Panc1 (cell line): Measurements from ENCODE around the gene DDX41. TPM values are rescaled to one million over a fixed set of nuclear protein-coding genes. Genes with fewer than 3 reads are reported as not detected.

Source experiments
- ATAC-seq: fragments of 200-7000 bp; cut with Tn5 transposase; 2 replicates; pipeline ENCODE4 v1.9.1; 2020; ENCODE audit warnings: mild to moderate bottlenecking, moderate library complexity
- BruUV-seq: library from RNA; stranded (reverse); fragments of 400-500 nt; replicated peaks from 2 replicates; lab custom pipeline; 2021; lab: Mats Ljungman, UMichigan
- CTCF ChIA-PET: fragments of 300-600 bp; sonication (Branson Sonifier 250); formaldehyde crosslinking; loops from one replicate; lab custom pipeline; 2022; ENCODE audit warnings: antibody characterized with exemption; lab: Charles Lee
- POLR2A ChIA-PET: fragments of 300-600 bp; sonication (Branson Sonifier 250); formaldehyde crosslinking; loops from one replicate; lab custom pipeline; 2022; ENCODE audit warnings: antibody characterized with exemption; lab: Charles Lee
- DNase-seq: peaks from one replicate; pipeline ENCODE4 v3.0.0-alpha.2; 2010; ENCODE audit warnings: low read depth, low spot score
- H3K27ac ChIP-seq: 2 replicates; pipeline ENCODE4 v1.5.1; 2011; ENCODE audit warnings: mild to moderate bottlenecking, low read length, inconsistent platforms
- H3K27me3 ChIP-seq: fragments of 200-500 bp; sonication (Bioruptor generic); 2 replicates; pipeline ENCODE4 v1.6.0; 2014; ENCODE audit warnings: low read length, inconsistent platforms; ENCODE audit not compliant: control insufficient read depth, insufficient read depth
- H3K36me3 ChIP-seq: fragments of 200-500 bp; sonication (Bioruptor generic); 2 replicates; pipeline ENCODE4 v1.5.1; 2014; ENCODE audit warnings: inconsistent platforms, mild to moderate bottlenecking, low read length, moderate library complexity; ENCODE audit not compliant: control insufficient read depth, insufficient read depth
- H3K4me1 ChIP-seq: 2 replicates; pipeline ENCODE4 v1.5.1; 2011; ENCODE audit warnings: inconsistent platforms, mild to moderate bottlenecking, low read length, moderate library complexity; ENCODE audit not compliant: control insufficient read depth, insufficient read depth
- H3K4me3 ChIP-seq, 2 experiments: 2 replicates each; pipeline ENCODE4 v1.5.1; 2011 to 2012; ENCODE audit warnings: low read depth in 2 of 2, low read length in 2 of 2, mild to moderate bottlenecking in 2 of 2, inconsistent platforms in 1 of 2, moderate library complexity in 1 of 2
- H3K9me3 ChIP-seq: fragments of 200-500 bp; sonication (Bioruptor generic); 2 replicates; pipeline ENCODE4 v1.5.1; 2014; ENCODE audit warnings: low read depth, mild to moderate bottlenecking, inconsistent platforms, low read length, moderate library complexity; ENCODE audit not compliant: control insufficient read depth, insufficient read depth
- POLR2AphosphoS5 ChIP-seq: IDR thresholded peaks from 2 replicates; pipeline ENCODE4 v1.6.1; 2012; ENCODE audit warnings: mild to moderate bottlenecking, low read depth, low read length, moderate library complexity
- SIN3A ChIP-seq: IDR thresholded peaks from 2 replicates; pipeline ENCODE4 v1.6.1; 2012; ENCODE audit warnings: low read depth, mild to moderate bottlenecking, low read length, moderate library complexity, borderline replicate concordance; ENCODE audit not compliant: insufficient read depth
- TCF7L2 ChIP-seq: IDR thresholded peaks from 2 replicates; pipeline ENCODE4 v1.6.1; 2011; ENCODE audit warnings: mild to moderate bottlenecking, low read depth, low read length, inconsistent platforms
- in situ Hi-C: cut with HindIII; loops from 2 replicates; pipeline ENCODE4 v1.10.0; 2016; ENCODE audit warnings: low sequenced_read_pairs, low pct_unique_long_range_greater_than_20kb
- intact Hi-C: fragments of 100-400 bp; cut with micrococcal nuclease; formaldehyde crosslinking; loops from one replicate; pipeline ENCODE4 v1.10.0; 2022; ENCODE audit not compliant: unreplicated experiment
- total RNA-seq: library from RNA; stranded (reverse); gene quantifications from one replicate; pipeline ENCODE4 v1.2.1, GENCODE V29; 2021; ENCODE audit not compliant: unreplicated experiment
- TF ChIP-seq, protein P1 (sequence below), 2 experiments: IDR thresholded peaks; 2 replicates each; pipeline ENCODE4 v1.6.1; 2011 to 2012; ENCODE audit warnings: low read depth in 2 of 2, control low read depth in 1 of 2, low read length in 1 of 2, mild to moderate bottlenecking in 1 of 2, moderate library complexity in 1 of 2; ENCODE audit not compliant: insufficient read depth in 1 of 2
- TF ChIP-seq, protein P2 (sequence below): fragments of 450-650 bp; IDR thresholded peaks from 2 replicates; pipeline ENCODE4 v1.5.1; 2017; ENCODE audit warnings: mild to moderate bottlenecking

DDX41 gene
- total RNA-seq, 1 experiment from 2014 or later, result 111 TPM

DNA sequence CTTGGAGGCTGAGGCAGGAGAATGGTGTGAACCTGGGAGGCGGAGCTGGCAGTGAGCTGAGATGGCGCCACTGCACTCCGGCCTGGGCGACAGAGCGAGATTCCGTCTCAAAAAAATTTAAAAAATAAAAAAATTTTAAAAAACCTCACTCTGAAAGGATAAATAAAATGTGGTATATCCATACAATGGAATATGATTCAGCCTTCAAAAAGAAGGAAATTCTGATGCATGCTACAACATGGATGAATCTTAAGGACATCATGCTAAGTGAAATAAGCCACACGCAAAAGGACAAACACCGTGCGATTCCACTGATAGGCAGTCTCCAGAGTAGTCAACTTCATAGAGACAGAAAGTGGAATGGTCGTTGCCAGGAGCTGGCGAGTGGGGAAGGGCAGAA is 51.7 kb downstream of the DDX41 start:
- intact Hi-C loops, result no loop called here
- CTCF ChIA-PET, result no interaction called here
- DNase-seq, result no peak
- Histone ChIP-seq H3K9me3 (no peaks in the 10 kb centered on the region), H3K36me3 (no peaks in the 10 kb centered on the region; the same call in 1 of the 2 replicates), H3K4me1 (peaks cover 5% of the 10 kb centered on the region), H3K27me3 (no peaks in the 10 kb centered on the region), H3K4me3 (no peak overlapping the region), H3K27ac (no peak overlapping the region)
- no TSS peak for BruUV-seq
- POLR2A ChIA-PET, result no interaction called here
- in situ Hi-C loops, result no loop called here
- TF ChIP-seq SIN3A, result no peak
- TF ChIP-seq, protein P1, sequence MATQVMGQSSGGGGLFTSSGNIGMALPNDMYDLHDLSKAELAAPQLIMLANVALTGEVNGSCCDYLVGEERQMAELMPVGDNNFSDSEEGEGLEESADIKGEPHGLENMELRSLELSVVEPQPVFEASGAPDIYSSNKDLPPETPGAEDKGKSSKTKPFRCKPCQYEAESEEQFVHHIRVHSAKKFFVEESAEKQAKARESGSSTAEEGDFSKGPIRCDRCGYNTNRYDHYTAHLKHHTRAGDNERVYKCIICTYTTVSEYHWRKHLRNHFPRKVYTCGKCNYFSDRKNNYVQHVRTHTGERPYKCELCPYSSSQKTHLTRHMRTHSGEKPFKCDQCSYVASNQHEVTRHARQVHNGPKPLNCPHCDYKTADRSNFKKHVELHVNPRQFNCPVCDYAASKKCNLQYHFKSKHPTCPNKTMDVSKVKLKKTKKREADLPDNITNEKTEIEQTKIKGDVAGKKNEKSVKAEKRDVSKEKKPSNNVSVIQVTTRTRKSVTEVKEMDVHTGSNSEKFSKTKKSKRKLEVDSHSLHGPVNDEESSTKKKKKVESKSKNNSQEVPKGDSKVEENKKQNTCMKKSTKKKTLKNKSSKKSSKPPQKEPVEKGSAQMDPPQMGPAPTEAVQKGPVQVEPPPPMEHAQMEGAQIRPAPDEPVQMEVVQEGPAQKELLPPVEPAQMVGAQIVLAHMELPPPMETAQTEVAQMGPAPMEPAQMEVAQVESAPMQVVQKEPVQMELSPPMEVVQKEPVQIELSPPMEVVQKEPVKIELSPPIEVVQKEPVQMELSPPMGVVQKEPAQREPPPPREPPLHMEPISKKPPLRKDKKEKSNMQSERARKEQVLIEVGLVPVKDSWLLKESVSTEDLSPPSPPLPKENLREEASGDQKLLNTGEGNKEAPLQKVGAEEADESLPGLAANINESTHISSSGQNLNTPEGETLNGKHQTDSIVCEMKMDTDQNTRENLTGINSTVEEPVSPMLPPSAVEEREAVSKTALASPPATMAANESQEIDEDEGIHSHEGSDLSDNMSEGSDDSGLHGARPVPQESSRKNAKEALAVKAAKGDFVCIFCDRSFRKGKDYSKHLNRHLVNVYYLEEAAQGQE (IDR thresholded peaks at IDR 0.05; ENCODE audit: insufficient read depth in 1 of 2, low read depth in 2 of 2, low read length in 1 of 2), result no peak
- no peak for TF ChIP-seq TCF7L2
- no peak for ATAC-seq

- Histone ChIP-seq H3K4me1 (peaks cover under 1% of the 10 kb centered on the region), H3K9me3 (no peaks in the 10 kb centered on the region), H3K27ac (no peak overlapping the region), H3K4me3 (no peak overlapping the region), H3K27me3 (no peaks in the 10 kb centered on the region), H3K36me3 (no peaks in the 10 kb centered on the region; the same call in none of the 2 replicates)
- ATAC-seq (no peak), DNase-seq (no peak)
- intact Hi-C loops, result no loop called here
- in situ Hi-C loops, result no loop called here
- BruUV-seq, result no TSS peak
- ChIA-PET CTCF (no interaction called here), POLR2A (no interaction called here)
- TF ChIP-seq SIN3A, result no peak
- TF ChIP-seq, protein P1 (IDR thresholded peaks at IDR 0.05; ENCODE audit: insufficient read depth in 1 of 2, low read depth in 2 of 2, low read length in 1 of 2), result no peak
- TF ChIP-seq TCF7L2, result no peak
- TF ChIP-seq POLR2AphosphoS5, result no peak
- TF ChIP-seq, protein P2, sequence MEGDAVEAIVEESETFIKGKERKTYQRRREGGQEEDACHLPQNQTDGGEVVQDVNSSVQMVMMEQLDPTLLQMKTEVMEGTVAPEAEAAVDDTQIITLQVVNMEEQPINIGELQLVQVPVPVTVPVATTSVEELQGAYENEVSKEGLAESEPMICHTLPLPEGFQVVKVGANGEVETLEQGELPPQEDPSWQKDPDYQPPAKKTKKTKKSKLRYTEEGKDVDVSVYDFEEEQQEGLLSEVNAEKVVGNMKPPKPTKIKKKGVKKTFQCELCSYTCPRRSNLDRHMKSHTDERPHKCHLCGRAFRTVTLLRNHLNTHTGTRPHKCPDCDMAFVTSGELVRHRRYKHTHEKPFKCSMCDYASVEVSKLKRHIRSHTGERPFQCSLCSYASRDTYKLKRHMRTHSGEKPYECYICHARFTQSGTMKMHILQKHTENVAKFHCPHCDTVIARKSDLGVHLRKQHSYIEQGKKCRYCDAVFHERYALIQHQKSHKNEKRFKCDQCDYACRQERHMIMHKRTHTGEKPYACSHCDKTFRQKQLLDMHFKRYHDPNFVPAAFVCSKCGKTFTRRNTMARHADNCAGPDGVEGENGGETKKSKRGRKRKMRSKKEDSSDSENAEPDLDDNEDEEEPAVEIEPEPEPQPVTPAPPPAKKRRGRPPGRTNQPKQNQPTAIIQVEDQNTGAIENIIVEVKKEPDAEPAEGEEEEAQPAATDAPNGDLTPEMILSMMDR, result no peak
Measured at GRCh38 chr5:177462021-177462670, 54.6 kb downstream of the DDX41 start.

Other genes with a start within 250 kb of the DDX41 start
- 37.2 TPM for gene RAB24, start 213.2 kb downstream of the DDX41 start, total RNA-seq
- 275 TPM for gene PRELID1, start 213.2 kb downstream of the DDX41 start, total RNA-seq
- 12.0 TPM for gene MXD3, start 205.1 kb downstream of the DDX41 start, total RNA-seq
- gene LMAN2, start 165.3 kb downstream of the DDX41 start, total RNA-seq, result 140 TPM
- gene RGS14, start 159.0 kb downstream of the DDX41 start, total RNA-seq, result 13.5 TPM
- gene SLC34A1, start 132.5 kb downstream of the DDX41 start, total RNA-seq, result not detected
- gene PFN3, start 116.3 kb downstream of the DDX41 start, total RNA-seq, result not detected
- 13.4 TPM for gene F12, start 107.4 kb downstream of the DDX41 start, total RNA-seq
- 56.1 TPM for gene GRK6, start 90.3 kb downstream of the DDX41 start, total RNA-seq
- 39.2 TPM for gene PRR7, start 70.1 kb downstream of the DDX41 start, total RNA-seq
- gene DBN1, start 43.3 kb downstream of the DDX41 start, total RNA-seq, result 195 TPM
- 62.9 TPM for gene PDLIM7, start 19.4 kb downstream of the DDX41 start, total RNA-seq
- gene DOK3, start 7.1 kb downstream of the DDX41 start, total RNA-seq, result 12.4 TPM
- gene FAM193B, start 37.6 kb upstream of the DDX41 start, total RNA-seq, result 58.5 TPM
- gene TMED9, start 75.2 kb upstream of the DDX41 start, total RNA-seq, result 293 TPM
- 38.0 TPM for gene B4GALT7, start 83.2 kb upstream of the DDX41 start, total RNA-seq